Mesothelial cell of epicardium (in vitro differentiated cells): Measurements from ENCODE around the gene CACNA2D1. TPM values are rescaled to one million over a fixed set of nuclear protein-coding genes. Genes with fewer than 3 reads are reported as not detected.
"Not testable (repeated sequence)": the region's sequence is repeated elsewhere in the genome, so short reads cannot be mapped to it uniquely, and the experiment has no call there.

ENCODE experiments used
- DNase-seq, 2 experiments: peaks; one replicate each; pipeline ENCODE4 v3.0.0; 2021; ENCODE audit warnings: low spot score in 2 of 2; ENCODE audit not compliant: unreplicated experiment in 2 of 2
- H3K27ac Mint-ChIP-seq: 2 replicates; pipeline ENCODE4 v1.8.0; 2021; ENCODE audit warnings: mixed read lengths
- H3K27me3 Mint-ChIP-seq: 2 replicates; pipeline ENCODE4 v1.8.0; 2021; ENCODE audit warnings: low read depth, mixed read lengths
- H3K36me3 Mint-ChIP-seq: 2 replicates; pipeline ENCODE4 v1.8.0; 2021; ENCODE audit warnings: mixed read lengths
- H3K4me1 Mint-ChIP-seq: 2 replicates; pipeline ENCODE4 v1.8.0; 2021; ENCODE audit warnings: mixed read lengths
- H3K4me3 Mint-ChIP-seq: 2 replicates; pipeline ENCODE4 v1.8.0; 2021; ENCODE audit warnings: mild to moderate bottlenecking, moderate library complexity, mixed read lengths
- H3K9me3 Mint-ChIP-seq: 2 replicates; pipeline ENCODE4 v1.8.0; 2021; ENCODE audit warnings: mixed read lengths
- CTCF ChIP-seq: fragments of 200-600 bp; sonication (generic); IDR thresholded peaks from one replicate; pipeline ENCODE4 v1.5.0; 2021; ENCODE audit warnings: antibody characterized with exemption; ENCODE audit not compliant: unreplicated experiment
- total RNA-seq: library from RNA; stranded (reverse); gene quantifications from 3 replicates; pipeline ENCODE4 v1.2.1, GENCODE V29; 2021

The CACNA2D1 gene
- total RNA-seq, 1 donor from 2014 or later, result 14.7 TPM

GRCh38 chr7:82390936-82391335, 52.6 kb downstream of the CACNA2D1 start:
- Mint-ChIP-seq H3K27me3 (no peaks in the 10 kb centered on the region), H3K27ac (no peak overlapping the region), H3K36me3 (no peaks in the 10 kb centered on the region), H3K9me3 (no peaks in the 10 kb centered on the region), H3K4me3 (no peak overlapping the region), H3K4me1 (no peaks in the 10 kb centered on the region)
- no peak for TF ChIP-seq CTCF
- no peak for DNase-seq

DNA sequence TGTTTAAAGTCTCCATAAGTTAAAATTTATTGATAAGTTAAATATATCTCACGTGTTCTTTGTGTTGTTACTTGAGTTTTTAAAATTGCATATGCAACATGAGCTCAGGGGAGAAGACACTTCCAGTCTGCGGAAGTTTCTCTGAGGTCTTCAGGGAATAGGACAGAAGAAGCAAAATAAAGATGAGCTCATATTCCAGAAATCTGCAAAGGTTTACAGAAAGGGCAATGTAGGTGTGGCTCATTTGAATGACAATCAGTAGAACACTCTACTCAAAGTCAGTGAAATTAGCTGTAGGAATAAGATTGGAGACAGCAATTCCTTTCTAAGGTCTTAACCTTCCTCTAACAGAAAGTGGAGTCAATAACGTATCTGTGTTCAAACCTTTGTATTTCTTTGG, 53.7 kb downstream of the CACNA2D1 start:
- no peaks in the 10 kb centered on the region for H3K4me1 Mint-ChIP-seq

DNA sequence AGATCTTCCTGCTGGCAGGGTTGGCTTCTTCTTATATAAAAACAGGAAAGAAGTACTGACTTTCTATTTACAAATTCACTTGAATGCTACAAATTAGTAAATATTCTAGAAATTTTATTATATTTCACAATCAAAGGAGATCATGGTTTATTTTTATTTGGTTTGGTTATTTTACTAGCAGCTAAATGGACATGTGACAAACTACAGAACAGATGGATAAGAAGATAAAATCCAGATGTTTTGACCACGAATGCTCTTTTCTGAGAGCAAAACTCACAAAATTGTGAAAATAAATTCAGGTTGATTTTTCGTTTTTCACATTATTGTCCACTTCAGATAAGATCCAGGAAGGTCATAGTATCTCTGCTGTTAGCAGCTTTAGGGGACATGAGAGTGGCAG, 55.4 kb downstream of the CACNA2D1 start:
- Mint-ChIP-seq H3K27ac (peak overlapping the region; percentile 9), H3K36me3 (no peaks in the 10 kb centered on the region), H3K4me3 (no peak overlapping the region), H3K27me3 (no peaks in the 10 kb centered on the region), H3K9me3 (no peaks in the 10 kb centered on the region), H3K4me1 (no peaks in the 10 kb centered on the region)
- no peak for TF ChIP-seq CTCF
- DNase-seq, result no peak

More for the DNA sequence above, 53.7 kb downstream of the CACNA2D1 start:
- Mint-ChIP-seq H3K27ac (no peak overlapping the region), H3K36me3 (no peaks in the 10 kb centered on the region), H3K9me3 (no peaks in the 10 kb centered on the region), H3K27me3 (no peaks in the 10 kb centered on the region), H3K4me3 (no peak overlapping the region)
- DNase-seq, result no peak
- no peak for TF ChIP-seq CTCF

GRCh38 chr7:82386571-82386970, 57.0 kb downstream of the CACNA2D1 start:
- not testable (repeated sequence) for H3K27me3 Mint-ChIP-seq, H3K36me3 Mint-ChIP-seq, H3K4me1 Mint-ChIP-seq, H3K9me3 Mint-ChIP-seq, DNase-seq, H3K27ac Mint-ChIP-seq, H3K4me3 Mint-ChIP-seq

- no peak overlapping the region for H3K27ac Mint-ChIP-seq
- H3K4me1 Mint-ChIP-seq, result no peaks in the 10 kb centered on the region
- no peak overlapping the region for H3K4me3 Mint-ChIP-seq
- no peaks in the 10 kb centered on the region for H3K36me3 Mint-ChIP-seq
- DNase-seq, result no peak
- no peaks in the 10 kb centered on the region for H3K9me3 Mint-ChIP-seq
- TF ChIP-seq CTCF, result no peak
- H3K27me3 Mint-ChIP-seq, result no peaks in the 10 kb centered on the region
Observed at GRCh38 chr7:82384779-82385178, 58.8 kb downstream of the CACNA2D1 start.

DNA sequence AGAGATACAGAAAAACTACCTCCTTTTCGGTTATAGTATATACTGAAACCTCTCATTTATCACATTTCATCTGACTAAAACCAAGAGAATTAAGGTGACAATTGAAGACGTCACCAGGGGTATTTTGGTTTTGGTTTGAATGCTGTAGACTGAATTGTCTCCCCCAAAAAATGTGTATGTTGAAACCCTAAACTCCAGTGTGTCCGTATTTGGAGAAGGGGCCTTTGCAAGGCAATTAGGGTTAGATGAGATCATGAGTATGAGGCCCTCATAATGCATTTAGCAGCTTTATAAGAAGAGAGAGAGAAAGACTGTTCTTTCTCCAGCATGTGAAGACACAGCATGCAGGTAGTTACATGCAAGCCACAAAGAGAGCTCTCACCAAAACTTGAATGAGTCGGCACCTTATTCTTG, 59.5 kb downstream of the CACNA2D1 start:
- Mint-ChIP-seq H3K27me3 (no peaks in the 10 kb centered on the region), H3K4me1 (no peaks in the 10 kb centered on the region), H3K4me3 (no peak overlapping the region), H3K36me3 (no peaks in the 10 kb centered on the region), H3K9me3 (no peaks in the 10 kb centered on the region), H3K27ac (no peak overlapping the region)
- no peak for DNase-seq
- no peak for TF ChIP-seq CTCF
